Transverse colon (tissue), 4 donors: ENCODE measurements around the gene PHLDA3. TPM values are rescaled to one million over a fixed set of nuclear protein-coding genes. Genes with fewer than 3 reads are reported as not detected.

Experiments used
- DNase-seq: peaks from one replicate; pipeline ENCODE4 v3.0.0-alpha.2; 2019
- H3K27ac ChIP-seq, 4 donors: fragments of 200-600 bp; sonication (generic); 2 replicates each; pipeline ENCODE4 v1.5.1; 2016 to 2018; ENCODE audit warnings: inconsistent platforms in 4 of 4
- H3K27me3 ChIP-seq: fragments of 200-600 bp; sonication (generic); 2 replicates; pipeline ENCODE4 v1.5.1; 2017; ENCODE audit warnings: inconsistent platforms
- H3K36me3 ChIP-seq, 4 donors: fragments of 200-600 bp; sonication (generic); 2 replicates each; pipeline ENCODE4 v1.5.1; 2017 to 2019; ENCODE audit warnings: inconsistent platforms in 4 of 4
- H3K4me1 ChIP-seq, 4 donors: fragments of 200-600 bp; sonication (generic); 2 replicates each; pipeline ENCODE4 v1.5.1; 2017 to 2020; ENCODE audit warnings: inconsistent platforms in 4 of 4
- H3K4me3 ChIP-seq, 4 donors: fragments of 200-600 bp; sonication (generic); 1 replicate in 1 of 4; 2 replicates in 3 of 4; pipeline versions ENCODE4 v1.5.1 to v1.6.1; 2017 to 2019; ENCODE audit warnings: inconsistent platforms in 4 of 4
- H3K9me3 ChIP-seq, 2 donors: fragments of 200-600 bp; sonication (generic); 2 replicates each; pipeline ENCODE4 v1.5.1; 2017 to 2019; ENCODE audit warnings: inconsistent platforms in 2 of 2
- EP300 ChIP-seq: sonication (generic); formaldehyde crosslinking; IDR thresholded peaks from one replicate; pipeline ENCODE4 v1.6.1; 2017; ENCODE audit warnings: antibody characterized with exemption, low read depth
- POLR2A ChIP-seq: fragments of 450-650 bp; IDR thresholded peaks from one replicate; pipeline ENCODE4 v1.6.1; 2016; ENCODE audit warnings: antibody characterized with exemption, mild to moderate bottlenecking, moderate library complexity
- POLR2AphosphoS5 ChIP-seq, 3 donors: sonication (generic); formaldehyde crosslinking; IDR thresholded peaks; one replicate each; pipeline ENCODE4 v1.6.1; 2016; ENCODE audit warnings: antibody characterized with exemption in 3 of 3
- WGBS, 2 donors: methylation state at CpG; one replicate each; pipeline ENCODE4 v1.1.5; 2018; ENCODE audit warnings: low coverage in 1 of 2; 5-methylcytosine and 5-hydroxymethylcytosine counted together
- in situ Hi-C, 4 donors: fragments of 200-750 bp; cut with MboI; loops; one replicate each; pipeline versions ENCODE4 v1.15.0 to v1.15.1; 2017; ENCODE audit warnings: low sequenced_read_pairs in 3 of 4, low pct_ligation_motif_present in 1 of 4, low pct_unique_long_range_greater_than_20kb in 1 of 4
- intact Hi-C: fragments of 100-400 bp; cut with DNase I; formaldehyde crosslinking; loops from one replicate; pipeline ENCODE4 v1.15.1; 2023; ENCODE audit warnings: low total_unique reads
- total RNA-seq, 4 donors: library from RNA; depleted of rRNA; stranded (reverse); fragments of >200 nt; gene quantifications; one replicate each; pipeline ENCODE4 v1.1.0, GENCODE V29; 2016
- TF ChIP-seq, protein P1 (sequence below), 5 experiments: fragments of 200-600 bp in 3 of 5; fragments of 450-650 bp in 2 of 5; sonication (generic) in 3 of 5; IDR thresholded peaks; 1 replicate in 2 of 5; 2 replicates in 3 of 5; pipeline ENCODE4 v1.5.1; 2016 to 2017; ENCODE audit warnings: antibody characterized with exemption in 5 of 5, inconsistent platforms in 3 of 5, mild to moderate bottlenecking in 2 of 5, moderate library complexity in 1 of 5

PHLDA3 gene
- total RNA-seq, 4 donors from 2014 or later, result 19.4 to 47.6 (median 31.5) TPM

DNA sequence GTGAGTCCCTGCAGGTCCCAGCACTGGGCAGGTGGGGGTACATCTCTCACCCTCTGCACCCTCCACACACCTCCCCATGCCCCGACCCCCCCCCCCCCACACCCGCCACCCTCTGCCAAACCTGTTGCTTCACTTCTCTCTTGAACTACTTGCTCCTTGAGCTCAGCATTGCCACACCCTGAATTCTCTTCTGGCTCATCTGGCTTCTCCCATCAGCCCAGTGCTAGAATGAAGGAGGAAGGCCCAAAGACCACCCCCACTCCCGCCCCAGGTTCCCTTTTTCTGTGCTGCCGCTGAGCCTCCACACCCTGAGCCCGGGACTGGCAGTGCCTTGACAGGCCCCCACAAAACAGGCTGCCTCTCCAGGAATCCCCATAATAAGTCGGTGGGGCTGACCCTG is 41.0 kb downstream of the PHLDA3 start:
- Histone ChIP-seq H3K36me3 (no peaks in the 10 kb centered on the region), H3K9me3 (no peaks in the 10 kb centered on the region), H3K27me3 (peaks cover 4% of the 10 kb centered on the region), H3K4me1 (no peaks in the 10 kb centered on the region), H3K27ac (no peak overlapping the region), H3K4me3 (no peak overlapping the region)
- no peak for DNase-seq
- TF ChIP-seq POLR2A, result no peak
- intact Hi-C loops (no loop called here), in situ Hi-C loops (no loop called here)
- 64% methylated on average over 6 of the region's 6 CpGs; no CpG with 5 or more reads in 1 of the 2 donors for WGBS, 2 donors

DNA sequence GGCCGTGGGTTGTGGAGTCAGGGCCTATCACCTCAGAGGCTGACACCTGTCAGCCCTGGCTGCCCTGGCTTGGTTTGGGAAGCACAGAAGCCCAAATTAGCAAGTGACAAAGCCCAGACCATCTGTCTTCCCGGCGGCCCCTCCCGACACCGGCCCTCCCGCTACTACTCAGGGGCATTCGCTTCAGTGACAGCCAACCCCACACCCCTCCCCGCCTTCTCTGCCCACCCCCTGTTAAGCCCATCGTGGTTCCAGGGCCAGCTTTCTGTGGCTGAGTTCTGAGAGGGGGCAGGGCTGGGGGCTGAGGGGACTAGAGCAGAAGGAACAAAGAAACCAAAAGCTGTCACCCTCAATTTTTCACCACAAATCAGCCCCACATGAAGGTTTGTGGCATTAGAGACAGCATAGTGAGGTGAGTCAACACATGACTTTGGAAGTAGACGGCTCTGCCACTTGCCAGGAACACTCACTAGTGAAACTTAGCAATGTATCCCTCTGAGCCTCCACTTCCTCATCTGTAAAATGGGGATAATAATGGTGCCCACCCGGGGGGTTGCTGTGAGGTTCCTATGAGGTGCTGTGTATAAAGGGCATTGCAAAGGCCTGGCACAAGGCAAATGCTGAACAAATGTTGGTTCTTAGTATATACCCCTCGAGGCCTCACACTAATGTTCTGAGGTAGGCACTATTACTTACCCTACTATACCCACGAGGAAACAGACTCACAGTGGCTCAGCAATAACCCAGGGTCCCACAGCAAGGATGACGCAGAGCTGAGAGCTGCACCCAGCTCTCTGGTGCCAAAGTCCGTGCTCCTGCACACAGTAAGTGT is 42.3 kb downstream of the PHLDA3 start:
- Histone ChIP-seq H3K27ac (no peak overlapping the region), H3K36me3 (no peaks in the 10 kb centered on the region), H3K4me3 (no peak overlapping the region), H3K9me3 (no peaks in the 10 kb centered on the region), H3K4me1 (no peaks in the 10 kb centered on the region), H3K27me3 (no peaks in the 10 kb centered on the region)
- intact Hi-C loops, result no loop called here
- WGBS, 2 donors, result 40 to 76% methylated on average over 2 to 15 of the region's 15 CpGs
- in situ Hi-C loops, result no loop called here
- DNase-seq, result no peak
- TF ChIP-seq, protein P1, sequence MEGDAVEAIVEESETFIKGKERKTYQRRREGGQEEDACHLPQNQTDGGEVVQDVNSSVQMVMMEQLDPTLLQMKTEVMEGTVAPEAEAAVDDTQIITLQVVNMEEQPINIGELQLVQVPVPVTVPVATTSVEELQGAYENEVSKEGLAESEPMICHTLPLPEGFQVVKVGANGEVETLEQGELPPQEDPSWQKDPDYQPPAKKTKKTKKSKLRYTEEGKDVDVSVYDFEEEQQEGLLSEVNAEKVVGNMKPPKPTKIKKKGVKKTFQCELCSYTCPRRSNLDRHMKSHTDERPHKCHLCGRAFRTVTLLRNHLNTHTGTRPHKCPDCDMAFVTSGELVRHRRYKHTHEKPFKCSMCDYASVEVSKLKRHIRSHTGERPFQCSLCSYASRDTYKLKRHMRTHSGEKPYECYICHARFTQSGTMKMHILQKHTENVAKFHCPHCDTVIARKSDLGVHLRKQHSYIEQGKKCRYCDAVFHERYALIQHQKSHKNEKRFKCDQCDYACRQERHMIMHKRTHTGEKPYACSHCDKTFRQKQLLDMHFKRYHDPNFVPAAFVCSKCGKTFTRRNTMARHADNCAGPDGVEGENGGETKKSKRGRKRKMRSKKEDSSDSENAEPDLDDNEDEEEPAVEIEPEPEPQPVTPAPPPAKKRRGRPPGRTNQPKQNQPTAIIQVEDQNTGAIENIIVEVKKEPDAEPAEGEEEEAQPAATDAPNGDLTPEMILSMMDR (IDR thresholded peaks at IDR 0.05), result no peak
- TF ChIP-seq EP300 (no peak), POLR2AphosphoS5 (IDR thresholded peaks at IDR 0.05) (no peak), POLR2A (no peak)

DNA sequence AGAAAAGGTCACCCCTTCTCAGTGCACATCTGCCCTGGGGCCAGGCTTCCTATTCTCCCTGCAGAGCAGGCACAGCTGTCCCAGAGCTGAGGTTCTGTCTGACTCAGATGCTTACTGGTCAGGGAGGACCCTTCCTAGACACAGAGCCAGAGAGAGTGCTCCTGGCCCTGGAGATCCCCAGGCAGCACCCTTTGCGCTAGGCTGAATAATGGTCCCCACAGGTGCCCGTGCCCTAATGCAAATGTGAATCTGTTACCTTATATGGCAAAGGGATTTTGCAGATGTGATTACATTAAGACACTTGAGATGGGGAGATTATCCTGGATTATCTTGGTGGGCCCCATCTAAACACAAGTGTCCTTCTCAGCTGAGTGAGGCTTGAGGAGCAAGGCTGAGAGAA is 44.8 kb downstream of the PHLDA3 start:
- no peaks in the 10 kb centered on the region for H3K4me1 ChIP-seq
- no peak overlapping the region for H3K4me3 ChIP-seq
- no peak for DNase-seq
- in situ Hi-C loops, result no loop called here
- intact Hi-C loops, result no loop called here
- no peaks in the 10 kb centered on the region for H3K9me3 ChIP-seq
- H3K36me3 ChIP-seq, result no peaks in the 10 kb centered on the region
- no peaks in the 10 kb centered on the region for H3K27me3 ChIP-seq
- no peak for TF ChIP-seq EP300
- TF ChIP-seq POLR2A, result no peak
- TF ChIP-seq, protein P1 (IDR thresholded peaks at IDR 0.05), result no peak
- no peak for TF ChIP-seq POLR2AphosphoS5 (IDR thresholded peaks at IDR 0.05)
- WGBS, 2 donors, result 95% methylated on average over 2 of the region's 2 CpGs; no CpG with 5 or more reads in 1 of the 2 donors
- H3K27ac ChIP-seq, result no peak overlapping the region

DNA sequence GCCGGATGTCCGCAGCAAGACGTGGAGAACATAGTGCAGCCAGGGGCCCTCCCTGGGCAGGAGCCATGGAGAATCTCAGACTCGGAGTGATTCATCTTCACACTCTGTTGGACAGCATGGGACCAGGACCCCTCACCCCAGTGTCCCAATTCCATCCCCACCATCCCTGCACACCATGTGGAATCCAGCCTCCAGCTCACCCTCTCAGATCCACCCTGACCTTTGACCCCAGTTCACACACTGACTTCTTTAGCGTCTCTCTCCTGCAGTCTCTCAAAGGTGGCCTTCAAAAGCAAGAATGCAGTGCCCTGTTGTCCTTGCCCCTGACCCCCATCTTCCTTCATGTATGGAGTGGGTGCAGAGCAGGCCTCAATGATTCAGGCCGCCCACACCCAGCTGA is 45.3 kb downstream of the PHLDA3 start:
- Histone ChIP-seq H3K27me3 (no peaks in the 10 kb centered on the region), H3K9me3 (no peaks in the 10 kb centered on the region), H3K27ac (no peak overlapping the region), H3K4me3 (no peak overlapping the region), H3K36me3 (no peaks in the 10 kb centered on the region), H3K4me1 (no peaks in the 10 kb centered on the region)
- intact Hi-C loops (no loop called here), in situ Hi-C loops (no loop called here)
- WGBS, 2 donors, result 93% methylated on average over 6 of the region's 6 CpGs; no CpG with 5 or more reads in 1 of the 2 donors
- no peak for DNase-seq
- no peak for TF ChIP-seq POLR2A
- TF ChIP-seq, protein P1 (IDR thresholded peaks at IDR 0.05), result no peak
- TF ChIP-seq POLR2AphosphoS5 (IDR thresholded peaks at IDR 0.05), result no peak
- no peak for TF ChIP-seq EP300
